Measurements from ENCODE around the gene TSPAN18.

- no peak for TF ChIP-seq CTCF (IDR thresholded peaks at IDR 0.05; ENCODE audit: low read length)
- no peak for TF ChIP-seq EZH2 (optimal IDR thresholded peaks at IDR 0.05; ENCODE audit: low read depth, low read length)
- TF ChIP-seq EZH2phosphoT487 (IDR thresholded peaks at IDR 0.05; ENCODE audit: low read length), result no peak
Measured at GRCh38 chr11:44831605-44832394, 105.0 kb downstream of the TSPAN18 start.
